ENCODE results near the gene CHD1L. TPM values are rescaled to one million over a fixed set of nuclear protein-coding genes. Genes with fewer than 3 reads are reported as not detected.

CHD1L gene
- total and polyA plus RNA-seq, 4 donors: 14.1 to 23.8 (median 21.1) TPM

DNA sequence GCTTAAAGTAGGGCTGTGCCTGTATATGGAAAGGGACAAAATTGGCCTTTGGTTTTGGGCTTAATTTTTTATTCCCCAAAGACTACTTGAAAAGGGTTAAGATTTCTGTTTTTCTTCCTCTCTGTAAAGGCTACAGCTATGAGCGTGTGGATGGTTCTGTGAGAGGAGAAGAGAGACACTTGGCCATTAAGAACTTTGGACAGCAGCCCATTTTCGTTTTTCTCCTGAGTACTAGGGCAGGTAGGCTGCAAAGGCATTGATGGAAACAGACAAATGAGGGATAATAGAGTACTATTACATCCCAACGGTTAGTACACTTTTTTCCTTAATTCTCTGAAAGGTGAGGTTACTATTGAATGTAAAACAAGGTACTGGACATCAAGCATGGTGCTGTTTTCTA is 29.6 kb downstream of the CHD1L start (continued):
- TF ChIP-seq, protein P1, sequence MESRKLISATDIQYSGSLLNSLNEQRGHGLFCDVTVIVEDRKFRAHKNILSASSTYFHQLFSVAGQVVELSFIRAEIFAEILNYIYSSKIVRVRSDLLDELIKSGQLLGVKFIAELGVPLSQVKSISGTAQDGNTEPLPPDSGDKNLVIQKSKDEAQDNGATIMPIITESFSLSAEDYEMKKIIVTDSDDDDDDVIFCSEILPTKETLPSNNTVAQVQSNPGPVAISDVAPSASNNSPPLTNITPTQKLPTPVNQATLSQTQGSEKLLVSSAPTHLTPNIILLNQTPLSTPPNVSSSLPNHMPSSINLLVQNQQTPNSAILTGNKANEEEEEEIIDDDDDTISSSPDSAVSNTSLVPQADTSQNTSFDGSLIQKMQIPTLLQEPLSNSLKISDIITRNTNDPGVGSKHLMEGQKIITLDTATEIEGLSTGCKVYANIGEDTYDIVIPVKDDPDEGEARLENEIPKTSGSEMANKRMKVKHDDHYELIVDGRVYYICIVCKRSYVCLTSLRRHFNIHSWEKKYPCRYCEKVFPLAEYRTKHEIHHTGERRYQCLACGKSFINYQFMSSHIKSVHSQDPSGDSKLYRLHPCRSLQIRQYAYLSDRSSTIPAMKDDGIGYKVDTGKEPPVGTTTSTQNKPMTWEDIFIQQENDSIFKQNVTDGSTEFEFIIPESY (IDR thresholded peaks at IDR 0.05): no peak
- TF ChIP-seq RXRA (IDR thresholded peaks at IDR 0.05) (no peak), SP1 (IDR thresholded peaks at IDR 0.05) (no peak), HNF4G (IDR thresholded peaks at IDR 0.05) (no peak), JUND (IDR thresholded peaks at IDR 0.05) (no peak)
- TF ChIP-seq, protein P2, sequence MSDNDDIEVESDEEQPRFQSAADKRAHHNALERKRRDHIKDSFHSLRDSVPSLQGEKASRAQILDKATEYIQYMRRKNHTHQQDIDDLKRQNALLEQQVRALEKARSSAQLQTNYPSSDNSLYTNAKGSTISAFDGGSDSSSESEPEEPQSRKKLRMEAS (IDR thresholded peaks at IDR 0.05): no peak
- TF ChIP-seq, protein P3, sequence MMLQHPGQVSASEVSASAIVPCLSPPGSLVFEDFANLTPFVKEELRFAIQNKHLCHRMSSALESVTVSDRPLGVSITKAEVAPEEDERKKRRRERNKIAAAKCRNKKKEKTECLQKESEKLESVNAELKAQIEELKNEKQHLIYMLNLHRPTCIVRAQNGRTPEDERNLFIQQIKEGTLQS (IDR thresholded peaks at IDR 0.05): no peak

GRCh38 chr1:147273409-147274336 is 31.2 kb downstream of the CHD1L start:
- Histone ChIP-seq H3K27ac (ENCODE audit: low read depth in 1 of 2, low read length in 2 of 2) (peak overlapping the region; percentile 22 to 47), H3K4me1 (ENCODE audit: control insufficient read depth in 4 of 4, insufficient read depth in 4 of 4, low read length in 3 of 4) (peaks cover 0 to 8% (median 5%) of the 10 kb centered on the region in 4 donors), H3K9me3 (ENCODE audit: control insufficient read depth in 4 of 4, low read length in 3 of 4) (no peaks in the 10 kb centered on the region), H3K4me3 (ENCODE audit: low read depth in 1 of 3, low read length in 3 of 3) (no peak overlapping the region), H3K36me3 (ENCODE audit: control insufficient read depth in 4 of 4, insufficient read depth in 3 of 4, low read depth in 1 of 4, low read length in 3 of 4) (peaks cover 4 to 36% (median 29%) of the 10 kb centered on the region in 4 donors), H3K9ac (ENCODE audit: low read depth in 1 of 2, low read length in 2 of 2) (no peak overlapping the region), H3K27me3 (ENCODE audit: control insufficient read depth in 4 of 4, insufficient read depth in 4 of 4, low read length in 3 of 4) (no peaks in the 10 kb centered on the region)
- WGBS: 49% methylated on average over 6 of the region's 6 CpGs
- DNase-seq (ENCODE audit: low spot score): no peak
- no peak for TF ChIP-seq RXRA (IDR thresholded peaks at IDR 0.05)
- no peak for TF ChIP-seq GABPA (IDR thresholded peaks at IDR 0.05 in 1 of 2, conservative IDR thresholded peaks at IDR 0.05 in 1 of 2)
- TF ChIP-seq RAD21 (IDR thresholded peaks at IDR 0.05): peak; percentile 87 to 91
- TF ChIP-seq, protein P2 (IDR thresholded peaks at IDR 0.05): no peak
- no peak for TF ChIP-seq TAF1 (conservative IDR thresholded peaks at IDR 0.05)
- peak; percentile 39 to 61 for TF ChIP-seq JUND (IDR thresholded peaks at IDR 0.05)
- TF ChIP-seq NR2F2 (IDR thresholded peaks at IDR 0.05): no peak
- TF ChIP-seq YY1 (IDR thresholded peaks at IDR 0.05): peak; percentile 6
- no peak for TF ChIP-seq FOXA1 (IDR thresholded peaks at IDR 0.05)
- TF ChIP-seq, protein P4, sequence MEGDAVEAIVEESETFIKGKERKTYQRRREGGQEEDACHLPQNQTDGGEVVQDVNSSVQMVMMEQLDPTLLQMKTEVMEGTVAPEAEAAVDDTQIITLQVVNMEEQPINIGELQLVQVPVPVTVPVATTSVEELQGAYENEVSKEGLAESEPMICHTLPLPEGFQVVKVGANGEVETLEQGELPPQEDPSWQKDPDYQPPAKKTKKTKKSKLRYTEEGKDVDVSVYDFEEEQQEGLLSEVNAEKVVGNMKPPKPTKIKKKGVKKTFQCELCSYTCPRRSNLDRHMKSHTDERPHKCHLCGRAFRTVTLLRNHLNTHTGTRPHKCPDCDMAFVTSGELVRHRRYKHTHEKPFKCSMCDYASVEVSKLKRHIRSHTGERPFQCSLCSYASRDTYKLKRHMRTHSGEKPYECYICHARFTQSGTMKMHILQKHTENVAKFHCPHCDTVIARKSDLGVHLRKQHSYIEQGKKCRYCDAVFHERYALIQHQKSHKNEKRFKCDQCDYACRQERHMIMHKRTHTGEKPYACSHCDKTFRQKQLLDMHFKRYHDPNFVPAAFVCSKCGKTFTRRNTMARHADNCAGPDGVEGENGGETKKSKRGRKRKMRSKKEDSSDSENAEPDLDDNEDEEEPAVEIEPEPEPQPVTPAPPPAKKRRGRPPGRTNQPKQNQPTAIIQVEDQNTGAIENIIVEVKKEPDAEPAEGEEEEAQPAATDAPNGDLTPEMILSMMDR (IDR thresholded peaks at IDR 0.05; ENCODE audit: low read depth, low read length, missing input control): peak; percentile 60
- TF ChIP-seq, protein P3 (IDR thresholded peaks at IDR 0.05): no peak
- no peak for TF ChIP-seq HNF4A (conservative IDR thresholded peaks at IDR 0.05)
- no peak for TF ChIP-seq REST (IDR thresholded peaks at IDR 0.05)
- no peak for TF ChIP-seq SP1 (IDR thresholded peaks at IDR 0.05)
- no peak for TF ChIP-seq EGR1 (IDR thresholded peaks at IDR 0.05; ENCODE audit: low read depth in 2 of 2)
- TF ChIP-seq, protein P1 (IDR thresholded peaks at IDR 0.05): no peak
- no peak for TF ChIP-seq HNF4G (IDR thresholded peaks at IDR 0.05)
- TF ChIP-seq FOXA2 (IDR thresholded peaks at IDR 0.05): no peak

All from liver (tissue), 9 donors.